ENCODE results near the gene CCNE1.

The CCNE1 gene

DNA sequence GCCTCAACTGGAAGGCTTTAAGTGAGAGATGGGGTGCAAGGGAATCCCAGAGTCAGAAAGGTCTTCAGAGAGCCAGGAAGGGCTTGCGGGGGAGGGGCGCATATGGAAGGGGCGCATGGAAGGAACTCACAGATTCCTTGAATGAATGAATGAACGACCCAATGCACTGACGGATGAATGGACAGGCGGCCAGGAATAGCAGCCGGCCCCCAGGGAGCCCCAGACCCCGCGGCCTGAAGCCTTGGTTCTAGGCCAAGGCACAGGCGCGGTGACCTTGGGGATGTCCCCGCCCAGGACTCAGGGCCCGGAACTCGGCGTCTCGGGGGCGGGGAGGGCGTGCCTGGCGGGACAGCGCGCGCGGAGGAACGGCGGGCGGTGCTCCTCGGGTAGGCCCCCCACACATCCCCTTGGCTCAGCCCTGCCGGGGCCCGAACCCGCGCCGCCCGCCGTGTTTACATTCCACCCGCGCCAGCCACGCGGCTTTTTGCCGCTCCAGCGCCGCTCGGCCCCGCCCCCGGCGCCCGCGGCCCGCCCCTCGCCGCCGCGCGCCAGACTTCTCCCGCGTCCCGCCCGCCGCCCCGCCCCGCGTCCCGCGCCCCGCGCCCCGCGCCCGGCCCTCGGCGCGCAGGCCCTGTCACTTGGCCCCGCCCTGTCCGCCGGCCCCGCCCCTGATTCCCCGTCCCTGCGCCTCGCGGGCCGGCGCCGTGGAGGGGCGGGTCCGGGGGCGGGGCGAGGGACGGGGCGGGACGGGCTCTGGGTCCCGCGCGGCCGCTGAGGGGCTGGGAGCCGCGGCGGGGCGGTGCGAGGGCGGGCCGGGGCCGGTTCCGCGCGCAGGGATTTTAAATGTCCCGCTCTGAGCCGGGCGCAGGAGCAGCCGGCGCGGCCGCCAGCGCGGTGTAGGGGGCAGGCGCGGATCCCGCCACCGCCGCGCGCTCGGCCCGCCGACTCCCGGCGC lies at the start of gene CCNE1:
Gene CCNE1, plus strand, starts transcription at position 867 of the 955 bp plus-strand sequence. CDS start 565 bp downstream, outside the sequence.
- DNase-seq: peak; percentile 52

DNA sequence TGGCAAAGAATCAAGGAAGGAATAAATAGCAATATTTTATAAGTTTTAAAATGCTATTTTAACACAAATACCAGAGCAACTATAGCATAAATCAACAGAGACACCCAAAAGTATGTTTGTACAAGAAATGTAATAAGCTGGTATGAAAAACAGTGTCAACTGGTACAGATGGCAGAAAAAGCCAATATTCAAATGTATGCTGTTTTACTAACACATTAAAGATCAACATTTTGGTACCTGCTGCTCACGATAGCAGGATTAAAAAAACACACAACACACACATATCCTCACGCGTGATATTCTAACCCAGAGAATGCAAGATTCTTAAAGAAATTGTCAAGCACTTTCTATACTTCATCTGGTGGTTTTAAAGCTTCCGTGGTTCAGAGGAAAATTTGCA lies 48.6 kb upstream of the CCNE1 start:
- DNase-seq: no peak

DNA sequence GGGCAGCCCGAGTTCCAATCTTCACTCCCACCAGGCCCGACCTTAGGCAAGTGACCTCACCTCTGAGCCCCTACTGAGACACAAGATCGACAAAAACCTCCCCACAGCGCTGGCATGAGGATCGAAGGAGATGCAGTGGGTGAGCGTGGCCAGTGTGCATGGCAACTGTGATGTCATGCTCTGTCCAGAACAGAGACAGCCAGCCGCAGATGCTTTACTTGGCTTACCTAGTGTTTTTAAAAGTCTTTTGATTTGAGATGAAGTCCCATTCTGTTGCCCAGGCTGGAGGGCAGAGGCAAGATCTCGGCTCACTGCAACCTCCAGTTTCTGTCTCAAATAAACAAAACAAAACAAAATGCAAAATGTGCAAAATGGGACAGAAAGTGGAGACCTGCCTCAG lies 47.4 kb upstream of the CCNE1 start:
- DNase-seq: no peak

DNA sequence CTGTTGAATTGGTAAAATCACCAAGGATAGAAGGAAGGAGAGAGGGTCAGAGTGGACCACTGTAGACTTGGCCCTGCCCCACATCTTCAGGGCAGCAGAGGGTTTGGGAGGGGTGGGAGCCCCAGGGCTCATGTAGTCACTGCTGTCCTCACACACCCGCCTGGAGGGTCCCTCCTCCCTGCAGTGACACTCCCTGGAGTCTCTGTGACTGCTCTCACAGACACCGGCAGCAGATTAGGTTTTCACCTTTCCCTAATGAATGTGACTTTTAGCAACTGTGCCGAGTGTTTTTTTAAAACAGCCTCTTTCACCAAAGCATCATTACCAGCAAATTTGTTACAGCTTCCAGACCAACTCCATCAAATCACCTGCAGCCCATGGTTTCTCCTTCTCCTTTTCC lies 45.7 kb upstream of the CCNE1 start:
- DNase-seq: no peak

DNA sequence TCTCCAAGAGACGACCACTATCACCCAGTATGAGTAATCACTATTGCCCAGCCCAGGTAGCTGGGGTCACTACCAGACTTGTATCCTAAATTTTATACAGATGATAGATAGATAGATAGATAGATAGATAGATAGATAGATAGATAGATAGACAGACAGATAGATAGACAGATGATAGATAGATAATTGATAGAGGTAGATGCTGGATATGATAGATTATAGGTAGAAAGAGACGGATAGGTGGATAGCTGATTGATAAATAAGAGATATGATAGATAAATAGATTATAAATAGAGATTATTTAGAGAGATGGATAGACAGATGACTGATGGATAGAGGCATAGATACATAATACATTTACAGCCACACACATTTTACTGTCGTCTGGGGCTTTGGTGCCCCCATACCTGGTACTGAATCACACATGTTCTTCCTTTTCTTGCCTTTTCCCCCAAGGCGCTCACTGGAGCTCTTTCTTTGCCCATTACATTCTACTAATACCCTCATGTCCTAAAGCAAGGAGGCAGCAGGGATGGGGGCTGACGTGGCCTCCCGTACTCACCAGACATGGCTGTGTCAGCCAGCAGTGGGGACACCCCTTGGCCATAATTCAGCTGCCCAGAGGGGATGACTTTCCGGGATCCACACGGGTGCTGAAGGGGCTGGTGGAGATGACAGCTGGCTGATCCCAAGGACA lies 44.6 kb upstream of the CCNE1 start:
- DNase-seq: no peak

DNA sequence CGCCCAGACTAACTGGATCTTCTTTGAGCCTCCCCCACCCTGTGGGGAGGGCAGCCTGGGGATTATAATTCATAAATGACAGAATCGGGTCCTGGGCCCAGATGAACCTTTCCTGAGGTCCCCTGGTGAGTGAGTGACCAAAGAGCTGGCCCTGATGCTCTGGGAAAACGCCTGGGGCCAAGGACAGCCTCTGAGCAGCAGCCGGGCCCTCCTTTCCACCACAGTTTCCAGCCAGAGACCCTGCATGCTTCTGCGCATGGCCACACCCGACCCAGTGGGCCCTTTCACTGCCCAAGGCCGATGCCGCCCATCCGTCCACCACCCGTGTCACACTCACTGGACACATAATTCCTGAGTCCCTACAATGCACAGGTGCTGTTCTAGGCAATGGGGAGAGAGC lies 43.6 kb upstream of the CCNE1 start:
- no peak for DNase-seq

DNA sequence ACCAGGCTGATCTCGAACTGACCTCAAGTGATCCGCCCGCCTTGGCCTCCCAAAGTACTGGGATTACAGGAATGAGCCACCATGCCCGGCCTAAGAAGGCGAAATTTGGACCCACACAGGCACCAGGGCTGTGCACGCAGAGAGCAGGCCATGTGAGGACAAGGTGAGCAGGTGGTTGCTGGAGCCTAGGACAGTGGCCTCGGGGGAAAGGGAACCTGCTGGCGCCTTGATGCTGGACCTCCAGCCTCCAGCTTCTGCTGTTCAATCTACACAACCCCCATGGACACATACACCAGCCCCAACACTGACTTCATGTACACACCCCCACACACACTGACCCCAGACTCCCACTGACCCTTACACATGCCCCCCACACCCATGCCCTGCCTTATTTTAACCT lies 41.8 kb upstream of the CCNE1 start:
- no peak for DNase-seq

DNA sequence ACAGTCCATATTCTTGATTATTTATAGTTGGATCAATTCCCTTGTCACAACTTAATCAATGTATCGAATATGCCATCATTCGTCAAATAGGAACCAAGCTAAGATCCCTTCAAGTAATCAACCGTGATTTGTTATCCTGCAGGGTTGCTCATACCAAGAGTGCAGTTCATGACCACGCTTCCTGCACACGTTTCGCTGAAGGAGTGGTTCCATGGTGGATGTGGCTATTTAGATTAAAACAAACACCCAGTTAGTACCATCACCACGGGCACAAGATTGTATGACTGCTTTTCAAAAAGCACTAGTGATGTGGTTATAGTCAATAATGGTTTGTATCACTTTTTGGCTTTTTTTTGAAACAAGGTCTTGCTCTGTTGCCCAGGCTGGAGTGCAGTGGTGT lies 41.1 kb upstream of the CCNE1 start:
- DNase-seq: no peak

DNA sequence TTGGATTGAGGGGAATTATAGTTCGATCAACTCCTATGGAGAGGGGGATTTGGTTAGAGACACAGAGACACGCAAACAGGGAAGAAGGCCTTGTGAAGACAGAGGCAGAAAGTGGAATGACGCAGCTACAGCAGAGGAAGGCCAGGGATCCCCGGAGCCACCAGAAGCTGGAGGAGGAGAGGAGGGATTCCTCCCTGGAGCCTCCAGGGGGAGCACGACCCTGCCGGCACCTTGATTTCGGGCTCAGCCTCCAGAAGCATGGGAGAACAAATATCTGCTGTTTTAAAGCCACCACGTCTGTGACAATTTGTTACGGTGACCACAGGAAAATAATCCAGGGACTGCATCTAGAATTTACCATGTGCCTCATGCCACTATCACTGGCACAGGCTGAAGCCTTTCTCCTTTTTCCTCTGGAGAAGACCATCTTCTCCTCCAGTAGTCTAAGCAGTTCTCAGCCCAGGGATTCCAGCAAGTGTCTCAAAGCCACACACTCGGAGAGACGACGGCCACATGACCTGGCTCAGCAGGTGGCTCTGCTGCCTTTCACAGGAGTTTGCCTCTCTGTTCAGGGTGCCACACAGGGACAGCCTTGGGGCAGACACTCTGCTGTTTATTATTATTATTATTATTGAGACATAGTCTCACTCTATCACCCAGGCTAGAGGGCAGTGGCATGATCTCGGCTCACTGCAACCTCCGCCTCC lies 39.9 kb upstream of the CCNE1 start:
- no peak for DNase-seq

DNA sequence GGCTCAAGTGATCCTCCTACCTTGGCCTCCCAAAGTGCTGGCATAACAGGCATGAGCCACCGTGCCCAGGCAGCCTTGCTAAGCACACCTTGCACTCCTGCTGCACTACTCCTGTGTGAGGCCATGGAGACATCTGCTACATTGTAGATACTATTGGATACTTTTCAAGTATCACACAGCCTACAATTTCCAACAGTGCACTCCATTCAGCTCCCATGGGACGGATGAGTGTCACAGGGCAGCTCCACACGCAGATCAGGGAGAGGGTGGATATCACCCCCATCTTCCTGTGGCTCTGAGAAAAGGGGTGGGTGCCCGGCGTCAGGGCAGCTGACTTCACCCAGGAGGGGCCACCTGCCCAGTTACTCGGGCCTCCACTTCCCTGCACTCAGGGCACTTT lies 39.1 kb upstream of the CCNE1 start:
- DNase-seq: no peak

DNA sequence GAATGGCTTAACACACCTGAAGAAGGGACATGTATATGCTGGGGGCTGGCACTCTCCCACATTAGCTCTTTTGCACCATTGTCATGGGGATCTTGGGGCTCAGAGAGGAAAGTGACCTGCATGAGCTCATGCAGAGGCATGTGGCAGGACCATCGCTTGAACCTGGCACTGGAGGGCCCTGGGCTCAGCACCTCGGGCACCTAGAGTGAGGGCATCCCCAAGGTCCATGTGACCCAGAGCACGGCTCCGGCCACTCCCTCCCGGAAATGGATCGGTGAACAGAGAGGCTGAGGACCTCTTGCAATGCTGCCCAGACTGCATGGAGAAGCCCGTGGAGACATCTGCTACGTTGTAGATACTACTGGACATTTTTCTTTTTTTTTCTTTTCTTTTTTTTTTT lies 38.6 kb upstream of the CCNE1 start:
- no peak for DNase-seq

DNA sequence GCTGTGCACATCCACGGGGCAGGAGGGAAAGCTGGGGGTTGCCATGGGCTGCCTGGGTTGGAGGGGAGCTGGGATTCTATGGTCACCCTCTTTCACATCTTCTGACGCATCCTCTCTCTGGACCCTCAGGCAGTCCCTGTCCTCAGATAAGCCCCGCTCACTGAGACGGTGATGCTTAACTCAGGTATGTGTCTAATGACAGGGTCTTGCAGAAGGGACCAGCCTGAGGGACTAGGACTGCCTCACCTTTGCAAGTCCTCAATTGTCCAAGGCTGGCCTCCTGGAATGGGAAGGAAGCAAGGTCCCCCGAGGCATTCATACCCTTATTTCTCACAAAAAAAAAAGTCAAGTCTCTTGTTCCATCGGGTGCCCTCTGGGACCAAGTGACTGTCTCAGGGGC lies 37.7 kb upstream of the CCNE1 start:
- DNase-seq: no peak

DNA sequence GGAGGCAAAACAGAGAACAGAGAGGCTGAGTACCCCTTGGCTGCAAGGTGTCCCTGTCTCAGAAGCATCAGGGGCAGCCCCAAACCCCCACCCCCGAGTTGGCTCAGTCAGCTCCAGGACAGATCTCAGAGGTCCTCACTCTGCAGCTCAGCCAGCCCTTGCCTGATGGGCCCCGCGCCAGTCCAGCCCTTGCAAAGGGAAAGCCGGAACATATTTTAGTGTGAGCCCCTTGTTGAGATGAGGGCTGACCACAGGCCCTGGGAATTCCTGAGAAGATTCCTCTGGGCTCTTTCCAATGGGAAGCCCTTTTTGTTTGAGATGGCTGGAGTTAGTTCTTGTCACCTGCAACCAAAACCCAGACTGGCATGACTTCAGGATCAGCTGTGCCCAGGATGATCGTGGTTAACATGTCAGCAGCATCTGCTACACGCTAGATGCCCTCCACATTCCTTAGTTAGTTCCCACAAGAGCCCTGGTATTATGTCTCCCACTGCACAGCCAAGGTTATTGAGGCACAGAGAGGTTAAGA lies 33.9 kb upstream of the CCNE1 start:
- no peak for DNase-seq

DNA sequence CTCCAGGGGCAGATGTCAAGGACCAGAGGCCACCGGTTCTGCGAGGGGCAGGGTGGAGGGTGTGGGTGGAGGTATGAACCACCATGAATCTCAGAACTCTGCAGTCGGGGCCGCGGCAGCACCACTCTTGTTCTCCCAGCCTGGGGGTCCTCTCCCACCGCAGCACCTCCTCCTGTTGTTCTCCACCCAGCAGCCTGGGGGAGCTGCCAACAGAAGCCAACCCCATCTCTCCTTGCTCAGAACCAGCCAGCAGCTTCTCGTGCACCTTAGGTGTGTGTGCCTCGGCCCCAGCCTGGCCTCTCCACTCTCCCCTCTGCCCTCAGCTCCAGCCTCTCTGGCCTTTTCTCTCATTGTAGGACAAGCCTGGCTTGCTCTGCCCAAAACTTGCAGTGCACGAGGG lies 31.9 kb upstream of the CCNE1 start:
- DNase-seq: no peak

DNA sequence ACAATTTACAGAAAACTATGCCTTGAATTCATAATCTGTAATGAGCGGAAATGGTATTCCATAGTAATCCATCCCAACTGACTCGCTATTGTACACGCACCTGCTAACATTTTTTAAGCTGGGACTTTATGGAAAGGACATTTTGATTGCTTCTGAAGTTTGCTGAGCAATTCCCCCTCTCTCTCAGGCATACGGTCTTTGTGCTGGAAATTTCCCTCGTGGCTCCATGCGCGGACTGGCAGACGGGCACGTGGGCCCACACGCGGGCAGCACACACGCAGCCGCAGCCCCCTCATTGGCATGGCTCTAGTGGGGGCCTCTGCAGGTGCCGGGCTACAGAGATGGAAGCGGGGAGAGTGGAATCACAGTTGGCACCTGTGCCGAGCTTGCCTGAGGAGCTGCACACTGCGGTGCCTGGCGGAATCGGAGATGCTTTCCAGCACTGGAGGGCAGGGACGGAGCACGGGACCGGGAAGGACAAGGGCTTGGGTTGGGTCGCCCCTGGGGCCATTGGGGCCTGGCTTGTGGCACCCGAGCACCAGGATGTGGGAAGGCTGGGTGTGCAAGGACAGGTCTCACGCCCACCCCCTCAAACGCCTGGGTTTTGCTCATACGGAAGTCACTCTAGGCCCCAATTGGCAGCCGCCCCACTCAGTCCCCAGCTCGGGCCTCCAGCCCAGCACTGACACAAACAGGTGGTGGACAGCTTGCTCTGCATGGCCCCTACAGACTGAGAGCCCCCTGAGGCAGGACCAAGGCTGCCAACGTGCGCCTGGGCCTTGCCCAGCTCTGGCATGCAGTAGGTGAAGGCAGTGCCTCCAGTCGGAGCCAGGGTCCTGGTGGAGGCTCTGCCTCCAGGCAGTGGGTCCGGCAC lies 30.2 kb upstream of the CCNE1 start:
- no peak for DNase-seq

DNA sequence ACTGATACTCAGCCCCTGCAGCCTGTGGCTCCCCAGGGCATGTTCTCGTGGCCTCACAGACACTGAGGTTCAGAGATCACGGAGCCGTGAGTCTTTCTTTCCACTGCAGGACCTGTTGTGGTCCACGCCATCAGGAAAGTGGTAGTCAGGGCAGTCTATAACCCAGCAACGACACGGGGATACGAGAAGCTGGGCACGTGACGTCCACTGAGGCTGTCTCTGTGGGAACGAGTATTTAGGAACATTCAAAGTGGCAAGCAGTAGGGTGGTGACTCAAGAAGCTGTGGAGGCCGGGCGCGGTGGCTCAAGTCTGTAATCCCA lies 29.6 kb upstream of the CCNE1 start:
- DNase-seq: no peak

DNA sequence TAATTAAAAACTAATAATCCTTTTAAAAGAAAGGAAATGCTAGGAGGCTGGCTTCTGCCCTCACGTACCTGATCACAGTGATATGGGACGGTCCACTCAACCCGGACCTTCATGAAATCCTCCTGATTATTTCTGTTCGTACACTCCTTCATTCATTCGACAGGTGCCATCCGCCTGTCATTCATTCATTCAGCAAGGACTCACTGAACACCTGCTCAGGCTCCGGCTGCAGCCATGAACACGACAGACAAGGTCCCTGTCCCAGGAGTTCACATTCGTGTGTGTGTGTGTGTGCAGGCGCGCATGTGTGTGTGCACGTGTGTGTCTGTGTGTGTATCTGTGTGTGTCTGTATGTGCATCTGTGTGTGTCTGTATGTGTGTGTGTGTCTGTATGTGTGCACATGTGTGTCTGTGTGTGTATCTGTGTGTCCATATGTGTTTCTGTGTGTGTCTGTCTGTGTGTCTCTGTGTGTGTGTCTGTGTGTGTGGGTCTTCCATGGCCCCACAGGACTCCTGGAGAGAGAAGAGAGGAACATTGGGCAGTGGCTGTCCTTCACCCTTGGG lies 28.1 kb upstream of the CCNE1 start:
- DNase-seq: no peak

DNA sequence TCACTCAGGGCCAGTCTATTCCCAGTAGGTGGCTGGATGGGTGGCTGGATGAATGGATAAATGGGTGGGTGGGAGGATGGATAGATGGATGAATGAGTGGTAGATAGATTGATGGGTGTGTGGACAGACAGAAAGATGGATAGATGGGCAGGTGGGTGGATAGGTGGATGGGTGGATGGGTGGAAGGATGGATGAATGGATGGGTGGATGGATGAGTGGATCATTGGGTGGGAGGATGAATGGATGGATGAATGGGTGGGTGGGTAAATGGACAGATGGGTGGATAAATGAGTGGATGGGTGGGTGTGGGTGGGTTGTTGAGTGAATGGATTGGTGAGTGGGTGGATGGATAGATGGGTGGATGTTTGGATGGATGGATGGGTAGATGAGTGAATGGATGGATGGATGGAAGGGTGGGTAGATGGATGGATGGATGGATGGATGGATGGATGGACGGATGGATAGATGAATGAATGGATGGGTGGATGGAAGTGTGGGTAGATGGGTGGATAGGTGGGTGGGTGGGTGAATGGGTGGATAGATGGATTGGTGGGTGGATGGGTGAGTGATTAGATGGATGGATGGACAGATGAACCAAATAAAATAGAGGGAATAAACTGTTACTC lies 27.1 kb upstream of the CCNE1 start:
- no peak for DNase-seq

DNA sequence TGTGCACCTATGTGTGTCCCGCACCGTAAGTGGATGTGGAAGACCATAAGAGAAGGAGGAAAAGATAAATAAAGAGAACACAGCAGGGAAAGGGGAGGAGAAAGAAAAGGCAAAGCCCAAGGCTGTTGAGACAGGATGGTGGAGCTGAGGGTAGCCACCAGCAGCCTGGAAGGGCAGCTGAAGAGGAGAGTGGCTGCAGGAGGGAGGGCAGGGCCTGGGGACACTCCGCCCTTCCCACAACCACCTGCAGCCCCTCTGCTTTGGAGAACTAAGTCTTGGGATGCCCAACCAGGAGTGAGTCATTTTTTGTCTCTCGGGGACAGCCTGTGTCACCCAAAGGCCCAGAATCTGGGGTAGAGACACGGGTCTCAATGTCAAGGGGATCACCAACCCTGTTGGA lies 26.4 kb upstream of the CCNE1 start:
- no peak for DNase-seq

DNA sequence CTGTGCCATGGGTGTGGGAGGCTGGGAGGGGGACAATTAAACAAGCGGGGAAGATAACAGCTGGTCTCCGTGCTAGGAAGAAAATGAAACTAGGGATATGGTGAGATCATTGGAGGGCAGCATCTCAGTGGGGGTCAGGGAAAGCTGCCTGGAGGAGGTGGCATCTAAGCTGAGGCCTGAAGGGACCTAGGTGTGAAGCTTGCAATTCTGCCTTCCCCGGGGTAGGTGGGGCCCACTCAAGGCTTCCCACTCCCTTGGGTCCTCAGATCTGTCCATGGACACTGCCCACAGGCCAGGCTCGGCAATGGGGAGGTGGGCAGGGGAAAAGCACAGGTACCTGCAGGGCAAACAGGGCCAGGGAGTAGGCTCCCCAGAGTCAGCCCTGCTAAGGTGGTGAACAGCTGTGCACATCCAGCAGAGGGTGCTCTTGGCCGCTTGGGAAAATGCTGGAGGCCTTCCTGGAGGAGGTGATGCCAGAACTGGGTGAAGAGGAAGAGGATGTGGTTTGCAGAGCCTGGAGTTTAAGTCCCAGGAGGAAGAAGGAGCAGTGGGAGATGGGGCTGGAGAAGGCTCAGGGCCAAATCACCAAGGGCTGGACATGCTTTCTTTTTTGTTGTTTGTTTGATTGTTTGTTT lies 25.7 kb upstream of the CCNE1 start:
- DNase-seq: no peak

DNA sequence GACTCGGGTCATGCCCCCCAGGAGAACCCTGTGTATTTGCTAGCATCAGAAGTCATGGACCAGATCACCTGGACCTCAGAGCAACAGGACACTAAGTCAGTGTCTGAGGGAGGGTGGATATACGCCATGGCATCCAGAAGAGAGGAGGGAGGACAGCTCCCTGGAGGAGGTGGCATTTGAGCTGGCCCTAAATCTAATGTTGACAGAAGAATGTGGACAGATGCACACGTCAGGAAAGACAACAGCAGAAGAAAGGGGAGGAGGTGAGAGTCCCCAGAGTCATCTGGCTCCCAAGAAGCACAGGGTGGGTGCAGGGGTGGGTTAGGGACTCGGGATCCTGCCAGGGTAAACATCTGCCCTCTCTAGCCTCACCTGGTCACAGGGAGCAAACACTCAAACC lies 24.5 kb upstream of the CCNE1 start:
- no peak for DNase-seq

All from NCI-H510A treated with DMSO at 0.1 percent for 48 hours (cell line).